ENCODE measurements around the gene RRP12.
"Not testable (repeated sequence)": the region's sequence is repeated elsewhere in the genome, so short reads cannot be mapped to it uniquely, and the experiment has no call there.

Gene RRP12

DNA sequence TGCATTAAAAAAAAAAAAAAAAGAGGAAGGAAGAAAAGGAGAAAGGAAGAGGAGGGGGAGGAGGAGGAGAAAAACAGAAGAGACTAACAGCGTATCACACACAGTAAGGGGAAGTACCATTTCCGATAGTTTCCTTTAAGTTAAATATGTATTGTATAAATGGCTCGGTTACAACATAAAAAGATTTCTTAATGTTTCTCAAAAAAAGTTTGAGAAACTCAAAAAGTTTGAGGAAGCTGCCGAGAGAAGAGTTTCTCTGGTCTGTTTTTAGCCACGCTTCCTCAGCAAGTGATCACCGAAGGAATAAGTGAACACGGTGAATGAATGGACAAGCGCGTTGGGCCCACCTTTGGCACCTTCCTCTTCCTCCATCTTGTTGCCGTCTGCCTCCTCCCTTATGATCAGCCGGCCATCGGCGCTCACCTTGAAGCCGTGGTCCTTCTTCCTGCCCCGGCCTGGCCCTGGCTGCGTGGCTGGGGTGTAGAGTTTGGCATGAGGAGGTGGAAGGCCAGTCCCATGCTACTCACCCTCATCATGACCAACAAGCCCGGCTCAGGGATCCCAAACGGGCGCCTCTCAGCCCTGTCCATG lies 35.3 kb downstream of the RRP12 start:
- Mint-ChIP-seq H3K27ac (peak overlapping the region; percentile 90), H3K4me1 (peaks cover 33% of the 10 kb centered on the region), H3K27me3 (no peaks in the 10 kb centered on the region), H3K9me3 (no peaks in the 10 kb centered on the region), H3K4me3 (peak overlapping the region; percentile 43), H3K36me3 (peaks cover 87% of the 10 kb centered on the region)
- ATAC-seq = peak; percentile 78

DNA sequence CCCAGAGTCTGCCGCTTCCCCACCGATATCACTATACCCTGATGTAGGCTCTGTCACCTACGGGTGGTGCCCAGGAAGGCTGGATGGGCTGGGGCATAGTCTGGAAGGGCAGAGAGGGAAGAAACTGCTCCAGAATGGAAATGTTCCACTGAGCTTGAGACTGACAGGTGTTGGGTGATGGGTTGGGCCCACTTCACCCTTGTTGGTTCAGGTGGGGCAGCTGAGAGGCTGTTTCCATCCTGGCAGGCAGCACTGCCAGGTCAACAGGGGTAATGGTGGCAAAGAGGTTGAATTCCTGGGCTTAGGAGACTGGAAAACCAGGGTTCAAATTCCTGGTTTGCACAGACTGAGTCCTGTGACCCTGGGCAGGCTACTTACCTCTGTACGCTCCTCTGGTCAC lies 38.1 kb downstream of the RRP12 start:
- Mint-ChIP-seq H3K27ac (no peak overlapping the region), H3K4me1 (peaks cover 33% of the 10 kb centered on the region), H3K36me3 (peaks cover 84% of the 10 kb centered on the region), H3K27me3 (no peaks in the 10 kb centered on the region), H3K4me3 (no peak overlapping the region), H3K9me3 (no peaks in the 10 kb centered on the region)
- ATAC-seq = no peak

DNA sequence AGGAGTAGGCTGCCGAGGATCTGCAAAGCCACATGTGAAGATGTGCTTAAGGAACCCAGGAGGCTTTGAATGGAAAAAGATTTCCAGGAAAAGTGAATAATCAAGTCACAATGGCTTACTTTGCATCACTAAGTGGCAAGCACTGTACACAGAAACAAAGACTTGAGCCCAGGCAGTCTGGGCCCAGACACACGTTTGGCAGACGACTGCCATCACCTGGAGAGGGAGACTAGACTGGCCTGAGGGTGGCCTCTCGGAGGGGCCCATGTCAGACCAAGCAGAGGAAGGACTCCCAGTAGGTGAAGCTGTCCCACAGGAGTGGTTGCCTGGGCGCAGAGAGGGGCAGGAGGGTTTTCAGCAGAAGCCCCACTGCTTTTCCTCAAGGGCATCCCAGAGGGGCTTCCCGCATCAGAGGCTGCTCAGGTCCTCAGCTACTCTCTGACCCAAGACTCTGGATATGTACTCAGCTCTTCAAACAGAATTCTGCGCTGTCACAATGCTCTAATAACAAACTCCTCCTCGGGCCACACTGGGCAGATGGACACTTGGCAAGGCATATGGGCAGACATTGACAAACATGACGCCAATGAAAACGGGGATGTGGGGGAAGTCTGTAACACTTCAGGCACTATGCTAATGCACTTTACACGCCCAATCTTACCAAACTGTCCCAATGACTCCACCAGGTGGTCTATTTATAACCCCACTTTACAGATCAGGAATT lies 38.7 kb downstream of the RRP12 start:
- Mint-ChIP-seq H3K9me3 (no peaks in the 10 kb centered on the region), H3K27me3 (no peaks in the 10 kb centered on the region), H3K36me3 (peaks cover 83% of the 10 kb centered on the region), H3K4me3 (no peak overlapping the region), H3K27ac (no peak overlapping the region), H3K4me1 (peaks cover 32% of the 10 kb centered on the region)
- no peak for ATAC-seq

DNA sequence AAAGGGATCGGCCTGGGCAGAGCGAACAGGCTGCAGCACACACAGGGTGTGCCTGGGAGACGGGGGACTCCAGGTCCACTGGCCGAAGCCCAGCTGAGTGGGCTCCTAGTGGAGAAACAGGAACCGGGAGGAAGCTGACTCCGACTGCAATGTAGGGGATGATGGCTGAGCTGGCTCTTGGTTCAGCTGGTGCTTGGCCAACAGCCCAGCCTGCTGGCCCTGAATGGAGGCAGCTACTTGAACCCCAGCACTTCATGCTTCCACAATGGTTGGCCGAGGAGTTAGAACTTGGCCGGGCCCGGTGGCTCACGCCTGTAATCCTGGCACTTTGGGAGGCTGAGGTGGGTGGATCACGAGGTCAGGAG lies 39.6 kb downstream of the RRP12 start:
- Mint-ChIP-seq H3K36me3 (peaks cover 80% of the 10 kb centered on the region), H3K9me3 (no peaks in the 10 kb centered on the region), H3K4me1 (peaks cover 22% of the 10 kb centered on the region)

DNA sequence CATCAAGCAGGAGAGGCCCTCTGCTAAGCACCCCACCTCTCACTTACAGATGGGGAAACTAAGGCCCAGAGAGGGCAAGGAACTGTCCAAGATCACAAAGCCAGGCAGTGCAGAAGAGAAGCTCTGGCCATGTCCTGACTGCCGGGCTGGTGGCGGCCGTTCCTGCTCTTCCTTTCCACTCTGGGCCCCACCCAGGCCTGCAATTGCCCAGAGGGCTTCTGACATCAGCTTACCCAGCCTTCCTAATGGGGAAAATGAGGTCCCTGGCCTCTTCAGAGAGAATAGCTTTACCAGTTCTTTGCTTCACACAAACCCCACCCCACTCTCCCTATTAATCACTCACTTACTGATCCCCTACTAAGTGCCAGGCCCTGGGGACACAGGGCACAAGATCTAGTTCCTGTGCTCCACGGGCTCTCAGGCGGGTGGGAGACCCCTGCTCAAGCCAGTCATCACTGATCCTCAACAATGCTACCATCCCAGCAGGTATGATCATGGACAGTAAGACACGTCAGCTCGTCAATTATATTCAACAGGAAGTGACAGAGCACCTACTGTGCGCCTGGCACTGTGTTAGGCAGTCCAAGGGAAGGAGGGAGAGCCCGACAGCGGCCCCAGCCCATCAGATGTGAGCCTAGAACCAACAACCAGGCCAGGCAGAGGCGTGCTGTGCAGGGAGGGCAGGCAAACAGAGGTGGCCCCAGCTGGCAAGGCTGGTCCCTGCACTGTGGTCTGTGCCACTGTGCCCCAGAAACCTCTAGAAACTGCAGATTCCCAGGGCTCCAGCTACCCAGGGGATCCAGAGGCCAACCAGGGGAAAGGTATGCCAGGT lies 40.2 kb downstream of the RRP12 start:
- Mint-ChIP-seq H3K4me3 (no peak overlapping the region), H3K27ac (no peak overlapping the region), H3K9me3 (no peaks in the 10 kb centered on the region), H3K4me1 (peaks cover 16% of the 10 kb centered on the region), H3K36me3 (peaks cover 80% of the 10 kb centered on the region), H3K27me3 (no peaks in the 10 kb centered on the region)
- ATAC-seq = no peak

More for the DNA sequence above, 39.6 kb downstream of the RRP12 start:
- Mint-ChIP-seq H3K4me3 (no peak overlapping the region), H3K27ac (no peak overlapping the region), H3K27me3 (no peaks in the 10 kb centered on the region)
- ATAC-seq = no peak

DNA sequence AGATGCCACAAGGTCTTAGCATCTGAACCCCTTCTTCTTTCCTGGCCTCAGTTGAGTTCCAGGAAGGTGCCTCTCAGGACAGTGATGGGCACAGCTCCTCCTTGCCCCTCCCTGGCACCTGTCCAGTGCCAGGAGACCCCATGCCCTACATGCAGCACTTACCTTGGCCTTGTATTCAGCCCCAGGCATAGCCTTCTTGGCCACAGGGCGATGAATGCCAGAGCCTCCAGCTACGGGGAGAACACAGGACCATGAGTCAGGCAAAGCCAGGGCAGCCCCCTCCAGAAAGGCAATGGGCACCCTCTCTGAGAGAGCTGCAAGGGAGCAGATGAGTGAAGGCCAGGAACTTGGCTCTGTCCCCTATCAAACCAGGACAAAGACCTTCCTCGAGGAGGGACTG lies 42.4 kb downstream of the RRP12 start:
- no peak overlapping the region for H3K4me3 Mint-ChIP-seq
- no peaks in the 10 kb centered on the region for H3K4me1 Mint-ChIP-seq
- no peaks in the 10 kb centered on the region for H3K9me3 Mint-ChIP-seq
- peaks cover 65% of the 10 kb centered on the region for H3K36me3 Mint-ChIP-seq
- no peaks in the 10 kb centered on the region for H3K27me3 Mint-ChIP-seq
- no peak overlapping the region for H3K27ac Mint-ChIP-seq
- no peak for ATAC-seq

DNA sequence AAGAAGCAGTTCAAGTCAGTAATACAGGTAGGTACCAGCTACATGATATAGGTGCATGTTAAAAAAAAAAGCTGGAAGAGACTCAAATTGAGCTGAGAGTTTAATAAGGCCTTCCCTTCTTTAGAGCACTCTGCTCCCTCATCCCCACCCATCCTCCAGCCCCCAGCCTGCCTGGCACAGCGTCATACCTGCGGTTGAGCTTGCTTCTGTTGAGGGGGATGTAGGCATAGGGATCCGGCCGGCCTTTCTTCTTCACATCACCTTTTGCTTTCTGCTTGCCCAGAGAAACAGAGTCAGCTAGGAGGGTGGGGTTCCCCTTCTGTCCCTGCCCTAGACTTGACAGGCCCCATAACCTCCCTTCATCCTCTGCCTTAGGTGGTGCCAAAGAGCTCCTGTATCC lies 42.8 kb downstream of the RRP12 start:
- Mint-ChIP-seq H3K27me3 (no peaks in the 10 kb centered on the region), H3K36me3 (peaks cover 61% of the 10 kb centered on the region), H3K4me3 (no peak overlapping the region), H3K9me3 (no peaks in the 10 kb centered on the region), H3K27ac (no peak overlapping the region), H3K4me1 (no peaks in the 10 kb centered on the region)
- ATAC-seq = no peak

DNA sequence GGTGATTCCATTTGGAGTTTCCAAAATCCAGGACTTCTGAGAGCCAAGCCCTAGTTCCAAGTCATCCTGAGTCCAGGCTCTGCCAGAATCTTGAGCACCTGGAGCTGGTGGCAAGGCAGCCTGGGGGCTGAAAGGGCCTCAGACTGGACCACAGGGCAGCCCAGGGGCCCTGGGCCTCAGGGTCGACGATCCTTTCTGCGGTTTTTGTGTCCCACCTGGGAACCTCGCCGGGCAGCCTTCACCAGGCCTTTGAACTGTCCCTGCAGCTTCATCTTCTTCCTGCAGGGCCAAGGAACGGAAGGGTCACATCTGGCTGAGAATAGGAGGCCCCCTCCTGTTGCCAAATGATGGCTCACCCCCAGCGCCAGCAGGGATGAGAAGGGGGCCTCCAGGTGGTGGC lies 44.2 kb downstream of the RRP12 start:
- Mint-ChIP-seq H3K9me3 (no peaks in the 10 kb centered on the region), H3K36me3 (peaks cover 54% of the 10 kb centered on the region), H3K27ac (no peak overlapping the region), H3K4me1 (no peaks in the 10 kb centered on the region), H3K27me3 (no peaks in the 10 kb centered on the region), H3K4me3 (no peak overlapping the region)
- no peak for ATAC-seq

DNA sequence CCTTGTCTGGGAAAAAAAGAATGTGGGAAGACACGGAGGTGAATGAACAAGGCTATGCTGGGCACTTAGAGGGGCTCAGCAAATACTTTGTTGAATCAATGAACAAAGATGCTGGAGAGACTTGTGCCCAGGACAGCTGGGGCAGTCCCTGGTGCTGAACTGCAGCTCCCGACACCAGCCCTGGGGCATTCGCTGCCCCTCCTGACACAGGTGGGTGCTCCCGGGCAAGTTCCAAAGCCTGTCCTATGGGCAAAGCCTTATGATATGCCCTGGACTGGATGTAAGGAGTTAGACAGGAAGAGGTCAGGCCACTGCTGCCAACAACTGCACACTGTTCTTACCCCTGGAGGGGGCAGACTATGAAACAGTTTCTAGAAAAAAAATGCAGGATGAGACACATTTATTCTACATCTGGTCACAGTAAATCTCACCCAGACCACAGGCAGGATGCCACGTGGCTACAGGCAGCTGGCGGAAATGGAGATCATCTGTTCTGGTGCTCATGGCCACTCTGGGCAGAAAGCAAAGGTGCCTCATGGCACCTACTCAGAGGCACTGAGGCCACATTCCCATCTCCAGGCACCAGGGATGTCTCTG lies 44.7 kb downstream of the RRP12 start:
- peaks cover 54% of the 10 kb centered on the region for H3K36me3 Mint-ChIP-seq

DNA sequence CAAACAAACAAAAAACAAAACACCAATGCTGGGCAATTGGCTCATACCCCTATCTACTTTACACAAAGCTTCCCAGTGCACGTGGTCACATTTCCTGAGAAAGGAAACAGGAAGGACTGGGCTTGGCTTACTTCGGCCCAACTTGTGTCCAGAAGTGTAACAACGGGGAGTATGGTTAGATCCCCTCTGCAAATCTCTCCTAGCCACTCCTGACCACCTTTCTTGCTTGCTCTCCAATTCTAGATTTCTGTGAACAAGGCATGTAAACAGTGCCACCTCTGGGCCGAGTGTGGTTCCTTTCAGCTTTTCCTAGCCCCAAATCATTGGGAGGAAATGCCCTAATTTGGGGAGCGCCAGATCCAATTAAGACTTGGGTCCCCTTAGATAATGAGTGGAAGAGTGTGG lies 45.6 kb downstream of the RRP12 start:
- Mint-ChIP-seq H3K27ac (no peak overlapping the region), H3K9me3 (no peaks in the 10 kb centered on the region), H3K27me3 (no peaks in the 10 kb centered on the region), H3K4me1 (no peaks in the 10 kb centered on the region), H3K4me3 (no peak overlapping the region), H3K36me3 (peaks cover 46% of the 10 kb centered on the region)
- no peak for ATAC-seq

More for the DNA sequence above, 44.7 kb downstream of the RRP12 start:
- H3K9me3 Mint-ChIP-seq = no peaks in the 10 kb centered on the region
- H3K4me3 Mint-ChIP-seq = no peak overlapping the region
- H3K27ac Mint-ChIP-seq = no peak overlapping the region
- no peaks in the 10 kb centered on the region for H3K4me1 Mint-ChIP-seq
- no peak for ATAC-seq
- no peaks in the 10 kb centered on the region for H3K27me3 Mint-ChIP-seq

DNA sequence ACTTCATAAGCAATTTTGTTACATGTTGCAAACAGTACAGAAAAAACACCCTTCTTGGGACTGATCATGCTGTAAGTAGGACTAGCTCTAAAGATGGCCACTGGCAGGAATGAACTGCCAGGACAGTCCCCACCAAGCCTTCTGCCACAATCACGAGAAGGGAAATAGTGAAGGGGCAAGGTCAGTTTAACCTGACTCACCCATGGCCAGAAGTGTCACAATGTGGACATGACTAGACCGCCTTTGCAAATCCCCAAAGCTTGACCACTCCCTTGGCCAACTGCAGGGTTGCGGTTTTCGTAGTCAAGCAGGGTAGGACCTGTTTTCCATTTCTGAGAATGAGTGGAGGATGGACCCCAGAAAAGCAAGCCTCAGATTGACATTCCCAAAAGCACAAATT lies 47.2 kb downstream of the RRP12 start:
- no peaks in the 10 kb centered on the region for H3K27me3 Mint-ChIP-seq
- H3K9me3 Mint-ChIP-seq = no peaks in the 10 kb centered on the region
- no peaks in the 10 kb centered on the region for H3K4me1 Mint-ChIP-seq
- H3K36me3 Mint-ChIP-seq = peaks cover 33% of the 10 kb centered on the region
- no peak overlapping the region for H3K4me3 Mint-ChIP-seq
- no peak for ATAC-seq
- no peak overlapping the region for H3K27ac Mint-ChIP-seq

DNA sequence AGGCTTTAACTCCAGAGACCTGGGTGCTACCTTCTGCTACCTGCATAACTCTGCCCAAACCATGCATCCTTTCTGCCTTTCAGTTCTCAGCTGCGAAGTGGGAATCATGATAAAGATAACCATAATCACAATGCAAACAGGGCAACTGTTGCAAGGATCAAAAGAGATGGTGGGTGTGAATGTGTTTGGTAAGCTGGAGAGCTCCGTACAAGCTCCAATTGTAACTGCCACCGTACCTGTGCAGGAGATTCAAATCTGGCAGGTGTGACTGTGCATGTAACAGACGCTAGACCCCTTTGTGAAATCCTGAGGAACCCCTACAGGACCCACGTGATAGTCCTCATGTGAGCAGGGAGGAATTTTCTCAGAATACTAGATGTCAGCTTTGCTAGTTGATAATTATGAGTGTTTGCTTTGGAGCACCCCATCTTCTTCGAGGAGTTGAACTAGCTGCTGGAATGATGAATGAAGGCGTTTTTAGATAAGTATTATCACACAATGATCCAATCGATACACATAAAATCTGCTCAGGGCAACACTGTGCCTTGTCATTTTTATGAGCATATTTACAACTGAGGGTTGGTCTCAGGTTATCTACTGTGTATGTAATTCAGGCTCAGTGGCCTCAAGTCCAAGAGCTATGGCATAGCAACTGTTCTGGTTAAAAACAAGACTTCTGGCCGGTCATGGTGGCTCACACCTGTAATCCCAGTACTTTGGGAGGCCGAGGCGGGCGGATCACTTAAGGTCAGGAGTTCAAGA lies 51.2 kb downstream of the RRP12 start:
- Mint-ChIP-seq H3K27ac (no peak overlapping the region), H3K36me3 (peaks cover 5% of the 10 kb centered on the region), H3K4me3 (no peak overlapping the region), H3K27me3 (no peaks in the 10 kb centered on the region), H3K4me1 (no peaks in the 10 kb centered on the region), H3K9me3 (no peaks in the 10 kb centered on the region)
- ATAC-seq = no peak

DNA sequence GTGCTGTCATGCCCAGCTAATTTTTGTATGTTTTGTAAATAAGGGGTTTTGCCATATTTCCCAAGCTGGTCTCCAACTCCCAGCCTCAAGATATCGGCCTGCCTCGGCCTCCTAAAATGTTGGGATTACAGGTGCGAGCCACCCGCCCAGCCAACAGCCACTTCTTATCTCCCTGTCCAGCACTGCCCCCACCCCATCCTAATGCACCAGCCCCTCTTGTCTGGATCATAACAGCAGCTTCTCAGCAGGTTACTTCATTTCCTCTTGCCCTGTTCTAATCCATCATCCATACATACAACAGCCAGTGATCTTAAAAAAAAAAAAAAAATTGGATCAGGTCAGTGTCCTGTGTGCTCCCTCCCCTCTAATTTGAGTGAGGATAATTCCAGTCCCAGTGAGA lies 53.8 kb downstream of the RRP12 start:
- H3K27ac Mint-ChIP-seq = peak overlapping the region; percentile 12
- no peak for ATAC-seq
- H3K9me3 Mint-ChIP-seq = no peaks in the 10 kb centered on the region

DNA sequence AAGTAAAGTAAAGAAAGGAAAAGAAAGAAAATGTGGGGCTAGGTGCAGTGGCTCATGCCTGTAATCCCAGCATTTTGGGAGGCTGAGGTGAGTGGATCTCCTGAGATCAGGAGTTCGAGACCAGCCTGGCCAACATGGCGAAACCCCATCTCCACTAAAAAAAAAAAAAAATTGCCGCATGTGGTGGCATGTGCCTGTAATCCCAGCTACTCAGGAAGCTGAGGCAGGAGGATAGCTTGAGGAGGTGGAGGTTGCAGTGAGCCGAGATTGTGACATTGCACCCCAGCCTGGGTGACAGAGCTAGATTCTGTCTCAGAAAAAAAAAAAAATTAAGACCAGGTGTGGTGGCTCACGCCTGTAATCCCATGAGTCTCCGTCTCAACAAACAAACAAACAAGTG lies 57.5 kb downstream of the RRP12 start:
- not testable (repeated sequence) for H3K27me3 Mint-ChIP-seq, ATAC-seq, H3K36me3 Mint-ChIP-seq, H3K27ac Mint-ChIP-seq, H3K4me1 Mint-ChIP-seq, H3K4me3 Mint-ChIP-seq, H3K9me3 Mint-ChIP-seq

More for the DNA sequence above, 53.8 kb downstream of the RRP12 start:
- Mint-ChIP-seq H3K36me3 (peaks cover 5% of the 10 kb centered on the region), H3K4me1 (no peaks in the 10 kb centered on the region), H3K27me3 (no peaks in the 10 kb centered on the region), H3K4me3 (no peak overlapping the region)

DNA sequence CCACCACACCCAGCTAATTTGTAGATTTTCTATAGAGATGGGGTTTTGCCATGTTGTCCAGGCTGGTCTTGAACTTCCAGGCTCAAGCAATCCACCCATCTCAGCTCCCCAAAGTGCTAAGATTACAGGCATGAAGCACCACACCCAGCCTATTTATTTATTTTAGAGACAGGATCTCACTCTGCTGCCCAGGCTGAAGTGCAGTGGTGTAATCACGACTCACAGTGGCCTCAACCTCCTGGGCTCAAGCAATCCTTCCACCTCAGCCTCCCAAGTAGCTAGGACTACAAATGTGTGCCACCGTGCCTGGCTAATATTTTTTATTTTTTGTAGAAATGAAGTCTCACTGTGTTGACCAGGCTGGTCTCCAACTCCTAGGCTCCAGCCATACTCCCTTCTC lies 59.7 kb downstream of the RRP12 start:
- peaks cover 5% of the 10 kb centered on the region for H3K4me1 Mint-ChIP-seq
- no peak for ATAC-seq
- H3K27ac Mint-ChIP-seq = no peak overlapping the region
- H3K36me3 Mint-ChIP-seq = no peaks in the 10 kb centered on the region
- H3K27me3 Mint-ChIP-seq = no peaks in the 10 kb centered on the region
- H3K9me3 Mint-ChIP-seq = no peaks in the 10 kb centered on the region
- no peak overlapping the region for H3K4me3 Mint-ChIP-seq
